HEK293T (cell line): Measurements from ENCODE around the gene TTC17.

ENCODE experiments used
- ARNT ChIP-seq: fragments of 450-650 bp; IDR thresholded peaks from 2 replicates; pipeline ENCODE4 v1.6.1; 2017; ENCODE audit warnings: mild to moderate bottlenecking
- FOXM1 ChIP-seq: fragments of 450-650 bp; IDR thresholded peaks from 2 replicates; pipeline ENCODE4 v1.6.1; 2017; ENCODE audit warnings: mild to moderate bottlenecking, borderline replicate concordance
- SP1 ChIP-seq: fragments of 450-650 bp; IDR thresholded peaks from 2 replicates; pipeline ENCODE4 v1.6.1; 2017

GRCh38 chr11:43408277-43408676 is 49.6 kb downstream of the TTC17 start:
- TF ChIP-seq SP1 (no peak), FOXM1 (no peak), ARNT (no peak)
